Activated CD8-positive, alpha-beta memory T cell treated with anti-CD3 and anti-CD28 coated beads, Interleukin-2, amount 50 U/mL, for 48 hours (primary cell): ENCODE data around the gene ZNF396.

Source experiments
- DNase-seq: peaks from one replicate; pipeline ENCODE4 v3.0.0-alpha.2; 2020

The ZNF396 gene

GRCh38 chr18:35376742-35377695 lies at the start of gene ZNF396:
Gene ZNF396 (minus strand): TSS chr18:35377337. CDS start chr18:35374292, 3,045 bp downstream.
- DNase-seq = peak; percentile 83

GRCh38 chr18:35426786-35427185 lies 49.6 kb upstream of the ZNF396 start:
- DNase-seq = no peak

GRCh38 chr18:35424356-35424755 lies 47.2 kb upstream of the ZNF396 start:
- DNase-seq = no peak

- DNase-seq = no peak
These were observed 45.1 kb upstream of the ZNF396 start for GRCh38 chr18:35422237-35422636.

GRCh38 chr18:35418610-35419009 lies 41.5 kb upstream of the ZNF396 start:
- no peak for DNase-seq

GRCh38 chr18:35417223-35417622 lies 40.1 kb upstream of the ZNF396 start:
- DNase-seq = no peak

GRCh38 chr18:35415511-35416073 lies 38.5 kb upstream of the ZNF396 start:
- DNase-seq = no peak

- DNase-seq = no peak
These were observed 36.0 kb upstream of the ZNF396 start for GRCh38 chr18:35413163-35413511.

GRCh38 chr18:35411625-35412351 lies 34.7 kb upstream of the ZNF396 start:
- no peak for DNase-seq

- DNase-seq = no peak
These were observed 33.4 kb upstream of the ZNF396 start for GRCh38 chr18:35410561-35410960.

GRCh38 chr18:35409911-35410310 lies 32.8 kb upstream of the ZNF396 start:
- DNase-seq = no peak

GRCh38 chr18:35408843-35409261 lies 31.7 kb upstream of the ZNF396 start:
- no peak for DNase-seq

- DNase-seq = no peak
These were observed 30.8 kb upstream of the ZNF396 start for GRCh38 chr18:35407871-35408481.

GRCh38 chr18:35406666-35407065 lies 29.5 kb upstream of the ZNF396 start:
- DNase-seq = no peak

GRCh38 chr18:35397976-35398375 lies 20.8 kb upstream of the ZNF396 start:
- DNase-seq = no peak

- DNase-seq = no peak
These were observed 16.6 kb upstream of the ZNF396 start for GRCh38 chr18:35393716-35394115.

GRCh38 chr18:35392375-35392774 lies 15.2 kb upstream of the ZNF396 start:
- DNase-seq = no peak

GRCh38 chr18:35390951-35391700 lies 14.0 kb upstream of the ZNF396 start:
- DNase-seq = no peak

- DNase-seq = no peak
These were observed 12.0 kb upstream of the ZNF396 start for GRCh38 chr18:35389095-35389618.

GRCh38 chr18:35387152-35387571 lies 10.0 kb upstream of the ZNF396 start:
- DNase-seq = no peak

GRCh38 chr18:35386600-35387100 lies 9.5 kb upstream of the ZNF396 start:
- DNase-seq = peak; percentile 64

- no peak for DNase-seq
These were observed 6.0 kb upstream of the ZNF396 start for GRCh38 chr18:35383136-35383535.
